Breast epithelium (tissue), 3 donors: ENCODE data around the gene VAT1L.

ENCODE experiments used
- POLR2A ChIP-seq: fragments of 450-650 bp; IDR thresholded peaks from one replicate; pipeline ENCODE4 v1.6.1; 2016; ENCODE audit warnings: antibody characterized with exemption, mild to moderate bottlenecking, moderate library complexity
- POLR2AphosphoS5 ChIP-seq, 3 donors: sonication (generic); formaldehyde crosslinking; IDR thresholded peaks; one replicate each; pipeline ENCODE4 v1.6.1; 2017; ENCODE audit warnings: antibody characterized with exemption in 3 of 3
- TF ChIP-seq, protein P1 (sequence below), 3 donors: fragments of 450-650 bp; IDR thresholded peaks; one replicate each; pipeline ENCODE4 v1.5.1; 2016 to 2017; ENCODE audit warnings: antibody characterized with exemption in 3 of 3, mild to moderate bottlenecking in 3 of 3, moderate library complexity in 3 of 3

DNA sequence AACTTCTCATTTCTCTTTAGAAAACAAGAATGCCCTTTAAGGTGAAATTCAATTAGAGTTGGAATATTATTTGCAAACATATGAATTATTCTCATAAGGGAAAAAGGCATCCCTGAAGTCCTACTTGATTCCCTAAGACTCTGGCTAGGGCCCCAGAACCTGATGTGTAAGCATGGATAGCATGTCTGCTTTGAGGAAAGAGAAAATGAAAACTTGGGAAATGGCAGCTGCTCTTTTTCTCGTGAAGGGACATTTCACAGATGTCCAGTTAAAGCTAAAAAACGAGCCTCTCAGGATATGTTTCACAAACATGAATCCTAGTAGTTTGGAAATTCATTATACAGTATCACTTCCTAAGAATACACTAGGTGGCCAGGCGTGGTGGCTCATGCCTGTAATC, 121.7 kb downstream of the VAT1L start:
- TF ChIP-seq, protein P1, sequence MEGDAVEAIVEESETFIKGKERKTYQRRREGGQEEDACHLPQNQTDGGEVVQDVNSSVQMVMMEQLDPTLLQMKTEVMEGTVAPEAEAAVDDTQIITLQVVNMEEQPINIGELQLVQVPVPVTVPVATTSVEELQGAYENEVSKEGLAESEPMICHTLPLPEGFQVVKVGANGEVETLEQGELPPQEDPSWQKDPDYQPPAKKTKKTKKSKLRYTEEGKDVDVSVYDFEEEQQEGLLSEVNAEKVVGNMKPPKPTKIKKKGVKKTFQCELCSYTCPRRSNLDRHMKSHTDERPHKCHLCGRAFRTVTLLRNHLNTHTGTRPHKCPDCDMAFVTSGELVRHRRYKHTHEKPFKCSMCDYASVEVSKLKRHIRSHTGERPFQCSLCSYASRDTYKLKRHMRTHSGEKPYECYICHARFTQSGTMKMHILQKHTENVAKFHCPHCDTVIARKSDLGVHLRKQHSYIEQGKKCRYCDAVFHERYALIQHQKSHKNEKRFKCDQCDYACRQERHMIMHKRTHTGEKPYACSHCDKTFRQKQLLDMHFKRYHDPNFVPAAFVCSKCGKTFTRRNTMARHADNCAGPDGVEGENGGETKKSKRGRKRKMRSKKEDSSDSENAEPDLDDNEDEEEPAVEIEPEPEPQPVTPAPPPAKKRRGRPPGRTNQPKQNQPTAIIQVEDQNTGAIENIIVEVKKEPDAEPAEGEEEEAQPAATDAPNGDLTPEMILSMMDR (IDR thresholded peaks at IDR 0.05): no peak
- TF ChIP-seq POLR2A (no peak), POLR2AphosphoS5 (IDR thresholded peaks at IDR 0.05) (no peak)
